Measurements from ENCODE around the gene STRIP1.

Gene STRIP1

GRCh38 chr1:110057963-110058518, 23.6 kb downstream of the STRIP1 start:
- H4K91ac ChIP-seq (ENCODE audit: low read depth, low read length, poor library complexity): no peak overlapping the region
- no peak overlapping the region for H2AK5ac ChIP-seq (ENCODE audit: low read depth, low read length)
- no peak overlapping the region for H4K8ac ChIP-seq (ENCODE audit: low read depth, low read length)
- H3K27ac ChIP-seq (replicated peaks; ENCODE audit: low read length): no peak overlapping the region
- H2BK15ac ChIP-seq (ENCODE audit: low read length): no peak overlapping the region
- H3K4me2 ChIP-seq (ENCODE audit: insufficient read depth, low read length, poor library complexity, severe bottlenecking): no peak overlapping the region
- no peaks in the 10 kb centered on the region for H3K27me3 ChIP-seq (ENCODE audit: control insufficient read depth in 3 of 3, insufficient read depth in 3 of 3, low read depth in 1 of 3, low read length in 3 of 3)
- no peak for DNase-seq (ENCODE audit: low spot score)
- H3K36me3 ChIP-seq (replicated peaks in 1 of 2; ENCODE audit: control insufficient read depth in 2 of 2, insufficient read depth in 2 of 2, low read length in 2 of 2): peaks cover 46 to 81% of the 10 kb centered on the region in 2 donors
- no peak overlapping the region for H3K9ac ChIP-seq (ENCODE audit: low read depth, low read length, poor library complexity)
- no peak overlapping the region for H2BK120ac ChIP-seq (ENCODE audit: low read depth, low read length)
- no peak overlapping the region for H2BK12ac ChIP-seq (ENCODE audit: low read length)
- WGBS, 2 donors (ENCODE audit: extremely low coverage in 2 of 2, insufficient read length in 2 of 2, insufficient replicate concordance in 1 of 2): no CpG with 5 or more reads among the region's 7 CpGs
- no peak overlapping the region for H3K23ac ChIP-seq (ENCODE audit: low read depth, low read length, poor library complexity)
- H3K14ac ChIP-seq (ENCODE audit: low read length): no peak overlapping the region
- H3K79me1 ChIP-seq (ENCODE audit: low read depth, low read length): no peaks in the 10 kb centered on the region
- no peak overlapping the region for H3K4me3 ChIP-seq (ENCODE audit: low read length in 2 of 2)
- no peak overlapping the region for H3K4ac ChIP-seq (ENCODE audit: low read length)
- H3K4me1 ChIP-seq (ENCODE audit: control insufficient read depth in 2 of 2, insufficient read depth in 1 of 2, low read depth in 1 of 2, low read length in 2 of 2): peaks cover 0 to 4% of the 10 kb centered on the region in 2 donors
- no peak overlapping the region for H2BK5ac ChIP-seq (ENCODE audit: low read length)
- no peak overlapping the region for H3K18ac ChIP-seq (ENCODE audit: low read length)
- no peak overlapping the region for H2AFZ ChIP-seq (ENCODE audit: low read length)
- no peaks in the 10 kb centered on the region for H3K9me3 ChIP-seq (replicated peaks in 1 of 2; ENCODE audit: control insufficient read depth in 2 of 2, insufficient read depth in 1 of 2, low read depth in 1 of 2, low read length in 2 of 2)

- peaks cover 41 to 76% of the 10 kb centered on the region in 2 donors for H3K36me3 ChIP-seq (replicated peaks in 1 of 2; ENCODE audit: control insufficient read depth in 2 of 2, insufficient read depth in 2 of 2, low read length in 2 of 2)
- WGBS, 2 donors (ENCODE audit: extremely low coverage in 2 of 2, insufficient read length in 2 of 2, insufficient replicate concordance in 1 of 2): no CpG with 5 or more reads among the region's 1 CpG
- no peak overlapping the region for H2AFZ ChIP-seq (ENCODE audit: low read length)
These were observed 24.2 kb downstream of the STRIP1 start for GRCh38 chr1:110058591-110058990.

GRCh38 chr1:110059133-110059863, 24.9 kb downstream of the STRIP1 start:
- H3K4me3 ChIP-seq (ENCODE audit: low read length in 2 of 2): no peak overlapping the region
- WGBS, 2 donors (ENCODE audit: extremely low coverage in 2 of 2, insufficient read length in 2 of 2, insufficient replicate concordance in 1 of 2): no CpG with 5 or more reads among the region's 6 CpGs
- no peak for DNase-seq (ENCODE audit: low spot score)

More at GRCh38 chr1:110058591-110058990, 24.2 kb downstream of the STRIP1 start:
- Histone ChIP-seq H3K14ac (ENCODE audit: low read length) (peak overlapping the region; percentile 39), H4K8ac (ENCODE audit: low read depth, low read length) (no peak overlapping the region), H3K27me3 (ENCODE audit: control insufficient read depth in 3 of 3, insufficient read depth in 3 of 3, low read depth in 1 of 3, low read length in 3 of 3) (no peaks in the 10 kb centered on the region), H3K27ac (replicated peaks; ENCODE audit: low read length) (no peak overlapping the region), H2AK5ac (ENCODE audit: low read depth, low read length) (no peak overlapping the region), H3K9ac (ENCODE audit: low read depth, low read length, poor library complexity) (no peak overlapping the region), H2BK5ac (ENCODE audit: low read length) (no peak overlapping the region), H2BK120ac (ENCODE audit: low read depth, low read length) (no peak overlapping the region), H3K4me1 (ENCODE audit: control insufficient read depth in 2 of 2, insufficient read depth in 1 of 2, low read depth in 1 of 2, low read length in 2 of 2) (peaks cover 0 to 4% of the 10 kb centered on the region in 2 donors), H3K4me3 (ENCODE audit: low read length in 2 of 2) (no peak overlapping the region), H3K4ac (ENCODE audit: low read length) (no peak overlapping the region), H4K91ac (ENCODE audit: low read depth, low read length, poor library complexity) (no peak overlapping the region), H3K4me2 (ENCODE audit: insufficient read depth, low read length, poor library complexity, severe bottlenecking) (no peak overlapping the region), H3K79me1 (ENCODE audit: low read depth, low read length) (no peaks in the 10 kb centered on the region), H2BK12ac (ENCODE audit: low read length) (no peak overlapping the region), H3K18ac (ENCODE audit: low read length) (no peak overlapping the region), H2BK15ac (ENCODE audit: low read length) (no peak overlapping the region), H3K23ac (ENCODE audit: low read depth, low read length, poor library complexity) (no peak overlapping the region), H3K9me3 (replicated peaks in 1 of 2; ENCODE audit: control insufficient read depth in 2 of 2, insufficient read depth in 1 of 2, low read depth in 1 of 2, low read length in 2 of 2) (no peaks in the 10 kb centered on the region)
- DNase-seq (ENCODE audit: low spot score): no peak

GRCh38 chr1:110060034-110060661, 25.7 kb downstream of the STRIP1 start:
- Histone ChIP-seq H3K4me3 (ENCODE audit: low read length in 2 of 2) (peak overlapping the region in 1 of 2 donors; percentile 7), H4K8ac (ENCODE audit: low read depth, low read length) (no peak overlapping the region), H3K36me3 (replicated peaks in 1 of 2; ENCODE audit: control insufficient read depth in 2 of 2, insufficient read depth in 2 of 2, low read length in 2 of 2) (peaks cover 27 to 60% of the 10 kb centered on the region in 2 donors), H3K4me2 (ENCODE audit: insufficient read depth, low read length, poor library complexity, severe bottlenecking) (no peak overlapping the region), H3K4me1 (ENCODE audit: control insufficient read depth in 2 of 2, insufficient read depth in 1 of 2, low read depth in 1 of 2, low read length in 2 of 2) (peaks cover 0 to 4% of the 10 kb centered on the region in 2 donors), H3K27me3 (ENCODE audit: control insufficient read depth in 3 of 3, insufficient read depth in 3 of 3, low read depth in 1 of 3, low read length in 3 of 3) (peaks cover 0 to 4% (median 1%) of the 10 kb centered on the region in 3 experiments), H3K4ac (ENCODE audit: low read length) (no peak overlapping the region), H2AFZ (ENCODE audit: low read length) (no peak overlapping the region), H2BK5ac (ENCODE audit: low read length) (no peak overlapping the region), H4K91ac (ENCODE audit: low read depth, low read length, poor library complexity) (no peak overlapping the region), H3K14ac (ENCODE audit: low read length) (no peak overlapping the region), H2BK15ac (ENCODE audit: low read length) (no peak overlapping the region), H3K9ac (ENCODE audit: low read depth, low read length, poor library complexity) (no peak overlapping the region), H2BK120ac (ENCODE audit: low read depth, low read length) (no peak overlapping the region), H3K79me1 (ENCODE audit: low read depth, low read length) (no peaks in the 10 kb centered on the region), H3K18ac (ENCODE audit: low read length) (no peak overlapping the region), H2BK12ac (ENCODE audit: low read length) (no peak overlapping the region), H3K23ac (ENCODE audit: low read depth, low read length, poor library complexity) (peak overlapping the region; percentile 2), H2AK5ac (ENCODE audit: low read depth, low read length) (no peak overlapping the region), H3K9me3 (replicated peaks in 1 of 2; ENCODE audit: control insufficient read depth in 2 of 2, insufficient read depth in 1 of 2, low read depth in 1 of 2, low read length in 2 of 2) (no peaks in the 10 kb centered on the region), H3K27ac (replicated peaks; ENCODE audit: low read length) (no peak overlapping the region)
- WGBS, 2 donors (ENCODE audit: extremely low coverage in 2 of 2, insufficient read length in 2 of 2, insufficient replicate concordance in 1 of 2): no CpG with 5 or more reads among the region's 9 CpGs
- no peak for DNase-seq (ENCODE audit: low spot score)

More at GRCh38 chr1:110059133-110059863, 24.9 kb downstream of the STRIP1 start:
- Histone ChIP-seq H2BK15ac (ENCODE audit: low read length) (no peak overlapping the region), H2AFZ (ENCODE audit: low read length) (no peak overlapping the region), H3K36me3 (replicated peaks in 1 of 2; ENCODE audit: control insufficient read depth in 2 of 2, insufficient read depth in 2 of 2, low read length in 2 of 2) (peaks cover 34 to 69% of the 10 kb centered on the region in 2 donors), H4K8ac (ENCODE audit: low read depth, low read length) (no peak overlapping the region), H3K14ac (ENCODE audit: low read length) (no peak overlapping the region), H3K4me1 (ENCODE audit: control insufficient read depth in 2 of 2, insufficient read depth in 1 of 2, low read depth in 1 of 2, low read length in 2 of 2) (peaks cover 0 to 4% of the 10 kb centered on the region in 2 donors), H3K4me2 (ENCODE audit: insufficient read depth, low read length, poor library complexity, severe bottlenecking) (no peak overlapping the region), H3K9ac (ENCODE audit: low read depth, low read length, poor library complexity) (no peak overlapping the region), H2BK120ac (ENCODE audit: low read depth, low read length) (no peak overlapping the region), H3K27me3 (ENCODE audit: control insufficient read depth in 3 of 3, insufficient read depth in 3 of 3, low read depth in 1 of 3, low read length in 3 of 3) (no peaks in the 10 kb centered on the region), H3K27ac (replicated peaks; ENCODE audit: low read length) (no peak overlapping the region), H3K23ac (ENCODE audit: low read depth, low read length, poor library complexity) (no peak overlapping the region), H3K18ac (ENCODE audit: low read length) (no peak overlapping the region), H3K79me1 (ENCODE audit: low read depth, low read length) (no peaks in the 10 kb centered on the region), H4K91ac (ENCODE audit: low read depth, low read length, poor library complexity) (no peak overlapping the region), H2BK12ac (ENCODE audit: low read length) (no peak overlapping the region), H3K9me3 (replicated peaks in 1 of 2; ENCODE audit: control insufficient read depth in 2 of 2, insufficient read depth in 1 of 2, low read depth in 1 of 2, low read length in 2 of 2) (no peaks in the 10 kb centered on the region), H2BK5ac (ENCODE audit: low read length) (no peak overlapping the region), H3K4ac (ENCODE audit: low read length) (no peak overlapping the region), H2AK5ac (ENCODE audit: low read depth, low read length) (no peak overlapping the region)
